Glutamatergic neuron (in vitro differentiated cells): ENCODE data around the gene AQP4. TPM values are rescaled to one million over a fixed set of nuclear protein-coding genes. Genes with fewer than 3 reads are reported as not detected.

ENCODE experiments used
- DNase-seq: peaks from one replicate; pipeline ENCODE4 v3.0.0; 2022
- H3K27ac Mint-ChIP-seq: one replicate; pipeline ENCODE4 v1.8.0; 2020; ENCODE audit warnings: mild to moderate bottlenecking, mixed read lengths, inconsistent platforms; ENCODE audit not compliant: unreplicated experiment
- H3K27me3 Mint-ChIP-seq: one replicate; pipeline ENCODE4 v1.8.0; 2020; ENCODE audit warnings: mild to moderate bottlenecking, moderate library complexity, mixed read lengths, inconsistent platforms; ENCODE audit not compliant: unreplicated experiment
- H3K36me3 Mint-ChIP-seq: one replicate; pipeline ENCODE4 v1.8.0; 2020; ENCODE audit warnings: mild to moderate bottlenecking, mixed read lengths, inconsistent platforms; ENCODE audit not compliant: unreplicated experiment
- H3K4me1 Mint-ChIP-seq: one replicate; pipeline ENCODE4 v1.8.0; 2020; ENCODE audit warnings: mild to moderate bottlenecking, low read depth, mixed read lengths, inconsistent platforms; ENCODE audit not compliant: unreplicated experiment
- H3K4me3 Mint-ChIP-seq: one replicate; pipeline ENCODE4 v1.8.0; 2020; ENCODE audit warnings: mild to moderate bottlenecking, mixed read lengths, inconsistent platforms; ENCODE audit not compliant: unreplicated experiment
- H3K9me3 Mint-ChIP-seq: one replicate; pipeline ENCODE4 v1.8.0; 2020; ENCODE audit warnings: mild to moderate bottlenecking, moderate library complexity, mixed read lengths, inconsistent platforms; ENCODE audit not compliant: unreplicated experiment
- CTCF ChIP-seq: fragments of 200-600 bp; sonication (generic); IDR thresholded peaks from one replicate; pipeline ENCODE4 v1.5.0; 2021; ENCODE audit not compliant: partially characterized antibody, unreplicated experiment
- long read RNA-seq: library from polyadenylated mRNA; unstranded; transcript quantifications from one replicate; pipeline ENCODE4 v2.0.0, GENCODE V29; 2020; ENCODE audit not compliant: unreplicated experiment
- total RNA-seq: library from RNA; stranded (reverse); fragmentation: NEBNext Ultra II Directional; extraction: Animal tissue kit (Norgen Biotek cat#: 25700); gene quantifications from one replicate; pipeline ENCODE4 v1.2.1, GENCODE V29; 2021; ENCODE audit not compliant: unreplicated experiment

The AQP4 gene
- total RNA-seq = not detected
- long read RNA-seq = 0 reads

GRCh38 chr18:26865557-26865956 is at the start of gene AQP4:
Gene AQP4, minus strand, starts transcription at chr18:26865707. Its CDS starts 18 bp downstream, at chr18:26865689.
- Mint-ChIP-seq H3K4me1 (no peaks in the 10 kb centered on the region), H3K9me3 (no peaks in the 10 kb centered on the region), H3K27ac (no peak within 1 kb of the TSS), H3K4me3 (no peak within 1 kb of the TSS), H3K36me3 (no peaks in the 10 kb centered on the region), H3K27me3 (peaks cover 5% of the 10 kb centered on the region)
- DNase-seq = no peak
- no peak for TF ChIP-seq CTCF

DNA sequence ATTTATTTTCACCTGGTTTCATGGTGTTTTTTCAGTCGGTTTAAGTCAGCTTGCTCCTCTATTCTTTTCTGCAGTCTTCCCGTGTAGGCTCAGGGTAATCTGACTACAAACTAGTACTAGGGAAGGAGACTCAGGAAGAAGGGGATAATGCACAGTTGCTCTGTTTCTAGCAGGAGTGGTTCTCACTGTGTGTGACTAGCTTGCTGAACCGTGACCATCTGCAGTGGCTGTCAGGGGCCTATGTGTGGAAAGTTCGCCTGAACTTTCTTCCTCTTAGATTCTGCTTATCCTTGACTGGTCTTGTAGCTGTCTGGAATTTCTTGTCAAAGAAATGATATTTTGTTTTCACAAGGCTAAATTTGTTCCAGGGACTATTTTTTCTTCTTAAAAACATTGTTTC is 46.3 kb upstream of the AQP4 start:
- H3K27me3 Mint-ChIP-seq = no peaks in the 10 kb centered on the region
- no peaks in the 10 kb centered on the region for H3K36me3 Mint-ChIP-seq
- no peak for DNase-seq
- TF ChIP-seq CTCF = no peak
- no peak overlapping the region for H3K4me3 Mint-ChIP-seq
- no peaks in the 10 kb centered on the region for H3K9me3 Mint-ChIP-seq
- H3K4me1 Mint-ChIP-seq = no peaks in the 10 kb centered on the region
- H3K27ac Mint-ChIP-seq = no peak overlapping the region

DNA sequence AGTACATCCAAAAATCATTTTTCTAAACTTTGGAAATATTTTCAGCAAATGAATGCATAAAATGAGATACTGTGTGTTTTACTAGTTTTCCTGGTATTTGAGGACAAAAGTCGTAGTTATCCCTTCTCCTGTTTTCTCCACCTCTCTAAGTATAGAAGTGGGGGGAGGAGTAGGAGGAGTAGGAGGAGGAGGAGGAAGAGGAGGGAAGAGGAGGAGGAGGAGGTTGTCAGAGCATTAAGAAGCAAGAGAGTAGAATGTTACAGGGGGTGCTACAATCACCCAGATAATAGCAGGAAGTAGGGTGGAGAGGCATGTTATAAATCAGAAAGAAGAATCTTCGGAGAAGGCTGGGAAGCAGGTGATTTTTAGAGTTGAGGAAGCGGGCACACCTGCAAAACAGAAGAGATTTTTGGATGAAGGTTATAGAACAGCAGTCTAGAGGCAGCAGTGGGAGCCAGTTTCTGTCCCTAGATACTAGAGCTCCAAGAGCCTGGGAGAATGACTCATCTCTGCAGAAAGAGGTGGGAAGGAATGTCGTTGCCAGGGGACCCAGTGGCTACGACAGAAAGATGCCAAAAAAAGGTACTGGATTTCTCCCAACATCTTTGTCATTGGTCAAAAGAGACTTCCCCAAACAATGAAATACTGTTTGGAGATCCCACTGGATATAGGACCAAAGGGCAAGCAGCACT is 44.2 kb upstream of the AQP4 start:
- H3K27ac Mint-ChIP-seq = no peak overlapping the region
- H3K4me1 Mint-ChIP-seq = no peaks in the 10 kb centered on the region
- no peaks in the 10 kb centered on the region for H3K9me3 Mint-ChIP-seq
- no peaks in the 10 kb centered on the region for H3K36me3 Mint-ChIP-seq
- no peaks in the 10 kb centered on the region for H3K27me3 Mint-ChIP-seq
- no peak for DNase-seq
- H3K4me3 Mint-ChIP-seq = no peak overlapping the region
- TF ChIP-seq CTCF = no peak

GRCh38 chr18:26908906-26909305 is 43.4 kb upstream of the AQP4 start:
- TF ChIP-seq CTCF = no peak
- H3K9me3 Mint-ChIP-seq = no peaks in the 10 kb centered on the region
- no peaks in the 10 kb centered on the region for H3K27me3 Mint-ChIP-seq
- no peak overlapping the region for H3K27ac Mint-ChIP-seq
- peaks cover 7% of the 10 kb centered on the region for H3K36me3 Mint-ChIP-seq
- H3K4me3 Mint-ChIP-seq = no peak overlapping the region
- no peak for DNase-seq
- no peaks in the 10 kb centered on the region for H3K4me1 Mint-ChIP-seq

DNA sequence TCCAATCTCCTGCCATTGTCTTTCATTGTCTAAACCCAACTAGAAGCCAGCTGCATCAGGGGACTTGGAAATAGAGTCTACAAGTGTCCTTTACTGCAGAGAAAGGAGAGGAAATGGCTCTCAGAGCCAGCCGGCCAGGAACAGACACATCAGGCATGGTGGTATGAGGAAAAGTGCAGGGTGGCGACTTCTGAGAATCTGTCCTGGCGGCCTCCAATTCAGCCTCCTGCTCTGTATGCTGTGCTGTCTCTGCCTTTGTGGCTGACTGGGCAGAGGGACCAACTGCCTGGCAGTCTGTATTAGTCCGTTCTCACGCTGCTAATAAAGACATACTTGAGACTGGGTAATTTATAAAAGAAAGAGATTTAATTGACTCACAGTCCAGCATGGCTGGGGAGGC is 36.8 kb upstream of the AQP4 start:
- Mint-ChIP-seq H3K4me3 (no peak overlapping the region), H3K4me1 (no peaks in the 10 kb centered on the region), H3K9me3 (peaks cover 7% of the 10 kb centered on the region), H3K27ac (no peak overlapping the region), H3K36me3 (peaks cover 19% of the 10 kb centered on the region), H3K27me3 (no peaks in the 10 kb centered on the region)
- no peak for TF ChIP-seq CTCF
- DNase-seq = no peak
